IPS DF 4.7 (cell line): Measurements from ENCODE around the gene TMCO4.
"Not testable (repeated sequence)": the region's sequence is repeated elsewhere in the genome, so short reads cannot be mapped to it uniquely, and the experiment has no call there.

Experiments used
- DNase-seq: peaks from one replicate; pipeline ENCODE4 v3.0.0-alpha.2; 2013; ENCODE audit warnings: low spot score; ENCODE audit errors: extremely low read depth

TMCO4 gene

GRCh38 chr1:19640363-19641316 is 159.1 kb downstream of the TMCO4 start:
- no peak for DNase-seq

- no peak for DNase-seq
These were observed 159.7 kb downstream of the TMCO4 start for GRCh38 chr1:19639999-19640362.

GRCh38 chr1:19639228-19639627 is 160.5 kb downstream of the TMCO4 start:
- not testable (repeated sequence) for DNase-seq

- DNase-seq: no peak
These were observed 162.1 kb downstream of the TMCO4 start for GRCh38 chr1:19637606-19638005.

GRCh38 chr1:19636749-19637148 is 163.0 kb downstream of the TMCO4 start:
- DNase-seq: not testable (repeated sequence)

GRCh38 chr1:19636065-19636464 is 163.7 kb downstream of the TMCO4 start:
- no peak for DNase-seq

GRCh38 chr1:19635646-19636045 is 164.1 kb downstream of the TMCO4 start:
- DNase-seq: no peak

GRCh38 chr1:19635064-19635463 is 164.7 kb downstream of the TMCO4 start:
- DNase-seq: not testable (repeated sequence)

- DNase-seq: no peak
These were observed 166.6 kb downstream of the TMCO4 start for GRCh38 chr1:19633106-19633505.
